ENCODE data around the gene DNAJC15. TPM values are rescaled to one million over a fixed set of nuclear protein-coding genes. Genes with fewer than 3 reads are reported as not detected.

The DNAJC15 gene
- total RNA-seq, 1 donor from 2014 or later: 4.7 TPM

GRCh38 chr13:43085545-43085944 lies 62.2 kb downstream of the DNAJC15 start:
- no peak for TF ChIP-seq POLR2A (IDR thresholded peaks at IDR 0.05)
- peak; percentile 38 to 67 (median 40) for TF ChIP-seq CTCF (IDR thresholded peaks at IDR 0.05)
- Histone ChIP-seq H3K4me3 (no peak overlapping the region), H3K27ac (no peak overlapping the region), H3K27me3 (no peaks in the 10 kb centered on the region), H3K4me1 (peaks cover 12% of the 10 kb centered on the region), H3K9me3 (no peaks in the 10 kb centered on the region), H3K36me3 (no peaks in the 10 kb centered on the region)
- intact Hi-C loops (cut with DNase I): no loop called here
- DNase-seq (ENCODE audit: extremely low spot score in 2 of 2): no peak

GRCh38 chr13:43086181-43086580 lies 62.8 kb downstream of the DNAJC15 start:
- TF ChIP-seq POLR2A (IDR thresholded peaks at IDR 0.05): no peak
- TF ChIP-seq CTCF (IDR thresholded peaks at IDR 0.05): no peak
- TF ChIP-seq POLR2AphosphoS5 (IDR thresholded peaks at IDR 0.05; ENCODE audit: insufficient read depth in 1 of 2, low read depth in 1 of 2): no peak
- no peaks in the 10 kb centered on the region for H3K27me3 ChIP-seq
- peaks cover 12% of the 10 kb centered on the region for H3K4me1 ChIP-seq
- no peaks in the 10 kb centered on the region for H3K9me3 ChIP-seq
- no peak overlapping the region for H3K4me3 ChIP-seq
- no peaks in the 10 kb centered on the region for H3K36me3 ChIP-seq
- H3K27ac ChIP-seq: no peak overlapping the region
- intact Hi-C loops (cut with DNase I): loop anchor here (2.0 kb wide), 1 partner anchor 717 kb away; no protein-coding TSS in a partner anchor
- DNase-seq (ENCODE audit: extremely low spot score in 2 of 2): no peak

GRCh38 chr13:43088093-43088511 lies 64.7 kb downstream of the DNAJC15 start:
- H3K27ac ChIP-seq: peak overlapping the region; percentile 74
- peak overlapping the region; percentile 40 to 41 for H3K4me3 ChIP-seq
- TF ChIP-seq POLR2AphosphoS5 (IDR thresholded peaks at IDR 0.05; ENCODE audit: insufficient read depth in 1 of 2, low read depth in 1 of 2): peak in 1 of 2 donors; percentile 26
- no peak for TF ChIP-seq CTCF (IDR thresholded peaks at IDR 0.05)
- H3K36me3 ChIP-seq: no peaks in the 10 kb centered on the region
- peaks cover 12% of the 10 kb centered on the region for H3K4me1 ChIP-seq
- intact Hi-C loops (cut with DNase I): no loop called here
- H3K27me3 ChIP-seq: no peaks in the 10 kb centered on the region
- H3K9me3 ChIP-seq: no peaks in the 10 kb centered on the region
- DNase-seq (ENCODE audit: extremely low spot score in 2 of 2): no peak

- peaks cover 13% of the 10 kb centered on the region for H3K4me1 ChIP-seq
- no peak for DNase-seq (ENCODE audit: extremely low spot score in 2 of 2)
- intact Hi-C loops (cut with DNase I): no loop called here
- H3K27ac ChIP-seq: no peak overlapping the region
- no peaks in the 10 kb centered on the region for H3K9me3 ChIP-seq
- no peaks in the 10 kb centered on the region for H3K27me3 ChIP-seq
- no peak overlapping the region for H3K4me3 ChIP-seq
- no peaks in the 10 kb centered on the region for H3K36me3 ChIP-seq
- TF ChIP-seq POLR2A (IDR thresholded peaks at IDR 0.05) (no peak), POLR2AphosphoS5 (IDR thresholded peaks at IDR 0.05; ENCODE audit: insufficient read depth in 1 of 2, low read depth in 1 of 2) (no peak)
Observed at GRCh38 chr13:43089912-43090498, 66.6 kb downstream of the DNAJC15 start.

GRCh38 chr13:43094901-43095300 lies 71.5 kb downstream of the DNAJC15 start:
- no peak for TF ChIP-seq POLR2AphosphoS5 (IDR thresholded peaks at IDR 0.05; ENCODE audit: insufficient read depth in 1 of 2, low read depth in 1 of 2)
- no peak for TF ChIP-seq POLR2A (IDR thresholded peaks at IDR 0.05)
- no peak for TF ChIP-seq CTCF (IDR thresholded peaks at IDR 0.05)
- intact Hi-C loops (cut with DNase I): no loop called here

More at GRCh38 chr13:43094901-43095300, 71.5 kb downstream of the DNAJC15 start:
- Histone ChIP-seq H3K36me3 (no peaks in the 10 kb centered on the region), H3K9me3 (no peaks in the 10 kb centered on the region), H3K4me3 (no peak overlapping the region), H3K27ac (no peak overlapping the region), H3K4me1 (peaks cover 23% of the 10 kb centered on the region), H3K27me3 (no peaks in the 10 kb centered on the region)
- no peak for DNase-seq (ENCODE audit: extremely low spot score in 2 of 2)
